ENCODE measurements around the gene SUFU. TPM values are rescaled to one million over a fixed set of nuclear protein-coding genes. Genes with fewer than 3 reads are reported as not detected.

Gene SUFU
- total RNA-seq, 1 donor from 2014 or later, result 4.2 TPM

- Histone ChIP-seq H3K9me3 (ENCODE audit: control insufficient read depth in 3 of 3, low read length in 3 of 3) (no peaks in the 10 kb centered on the region), H3K36me3 (ENCODE audit: control insufficient read depth in 3 of 3, insufficient read depth in 3 of 3, low read length in 3 of 3) (peaks cover 5 to 8% (median 6%) of the 10 kb centered on the region in 3 donors), H3K27me3 (ENCODE audit: control insufficient read depth in 3 of 3, insufficient read depth in 3 of 3, low read length in 3 of 3) (no peaks in the 10 kb centered on the region), H3K4me1 (ENCODE audit: control insufficient read depth in 3 of 3, insufficient read depth in 3 of 3, low read length in 3 of 3) (peaks cover 15 to 21% (median 19%) of the 10 kb centered on the region in 3 donors), H3K9ac (ENCODE audit: low read depth in 1 of 3, low read length in 3 of 3) (no peak overlapping the region), H3K27ac (ENCODE audit: low read depth, low read length) (no peak overlapping the region), H3K4me3 (ENCODE audit: low read length in 3 of 3) (no peak overlapping the region)
Observed at GRCh38 chr10:102545997-102546396, 42.2 kb downstream of the SUFU start.

GRCh38 chr10:102546606-102547320 is 43.0 kb downstream of the SUFU start:
- Histone ChIP-seq H3K9ac (ENCODE audit: low read depth in 1 of 3, low read length in 3 of 3) (no peak overlapping the region), H3K27ac (ENCODE audit: low read depth, low read length) (no peak overlapping the region), H3K27me3 (ENCODE audit: control insufficient read depth in 3 of 3, insufficient read depth in 3 of 3, low read length in 3 of 3) (no peaks in the 10 kb centered on the region)

GRCh38 chr10:102549549-102549948 is 45.8 kb downstream of the SUFU start:
- Histone ChIP-seq H3K9me3 (ENCODE audit: control insufficient read depth in 3 of 3, low read length in 3 of 3) (no peaks in the 10 kb centered on the region), H3K36me3 (ENCODE audit: control insufficient read depth in 3 of 3, insufficient read depth in 3 of 3, low read length in 3 of 3) (peaks cover 7 to 11% (median 8%) of the 10 kb centered on the region in 3 donors), H3K27me3 (ENCODE audit: control insufficient read depth in 3 of 3, insufficient read depth in 3 of 3, low read length in 3 of 3) (no peaks in the 10 kb centered on the region), H3K4me1 (ENCODE audit: control insufficient read depth in 3 of 3, insufficient read depth in 3 of 3, low read length in 3 of 3) (peaks cover 15 to 21% (median 19%) of the 10 kb centered on the region in 3 donors), H3K27ac (ENCODE audit: low read depth, low read length) (no peak overlapping the region), H3K4me3 (ENCODE audit: low read length in 3 of 3) (no peak overlapping the region), H3K9ac (ENCODE audit: low read depth in 1 of 3, low read length in 3 of 3) (no peak overlapping the region)

More at GRCh38 chr10:102546606-102547320, 43.0 kb downstream of the SUFU start:
- Histone ChIP-seq H3K4me1 (ENCODE audit: control insufficient read depth in 3 of 3, insufficient read depth in 3 of 3, low read length in 3 of 3) (peaks cover 15 to 21% (median 19%) of the 10 kb centered on the region in 3 donors), H3K36me3 (ENCODE audit: control insufficient read depth in 3 of 3, insufficient read depth in 3 of 3, low read length in 3 of 3) (peaks cover 5 to 8% (median 7%) of the 10 kb centered on the region in 3 donors), H3K9me3 (ENCODE audit: control insufficient read depth in 3 of 3, low read length in 3 of 3) (no peaks in the 10 kb centered on the region), H3K4me3 (ENCODE audit: low read length in 3 of 3) (no peak overlapping the region)

- Histone ChIP-seq H3K4me1 (ENCODE audit: control insufficient read depth in 3 of 3, insufficient read depth in 3 of 3, low read length in 3 of 3) (peaks cover 16 to 24% (median 21%) of the 10 kb centered on the region in 3 donors), H3K27ac (ENCODE audit: low read depth, low read length) (no peak overlapping the region), H3K27me3 (ENCODE audit: control insufficient read depth in 3 of 3, insufficient read depth in 3 of 3, low read length in 3 of 3) (no peaks in the 10 kb centered on the region), H3K9me3 (ENCODE audit: control insufficient read depth in 3 of 3, low read length in 3 of 3) (no peaks in the 10 kb centered on the region), H3K9ac (ENCODE audit: low read depth in 1 of 3, low read length in 3 of 3) (no peak overlapping the region), H3K4me3 (ENCODE audit: low read length in 3 of 3) (no peak overlapping the region), H3K36me3 (ENCODE audit: control insufficient read depth in 3 of 3, insufficient read depth in 3 of 3, low read length in 3 of 3) (peaks cover 7 to 11% (median 8%) of the 10 kb centered on the region in 3 donors)
Observed at GRCh38 chr10:102550636-102551210, 47.0 kb downstream of the SUFU start.

GRCh38 chr10:102552533-102552932 is 48.8 kb downstream of the SUFU start:
- no peak overlapping the region for H3K4me3 ChIP-seq (ENCODE audit: low read length in 3 of 3)
- H3K27me3 ChIP-seq (ENCODE audit: control insufficient read depth in 3 of 3, insufficient read depth in 3 of 3, low read length in 3 of 3), result no peaks in the 10 kb centered on the region
- peaks cover 7 to 11% (median 8%) of the 10 kb centered on the region in 3 donors for H3K36me3 ChIP-seq (ENCODE audit: control insufficient read depth in 3 of 3, insufficient read depth in 3 of 3, low read length in 3 of 3)
- no peak overlapping the region for H3K27ac ChIP-seq (ENCODE audit: low read depth, low read length)
- peaks cover 12 to 28% (median 17%) of the 10 kb centered on the region in 3 donors for H3K4me1 ChIP-seq (ENCODE audit: control insufficient read depth in 3 of 3, insufficient read depth in 3 of 3, low read length in 3 of 3)
- no peak overlapping the region for H3K9ac ChIP-seq (ENCODE audit: low read depth in 1 of 3, low read length in 3 of 3)
- H3K9me3 ChIP-seq (ENCODE audit: control insufficient read depth in 3 of 3, low read length in 3 of 3), result no peaks in the 10 kb centered on the region

GRCh38 chr10:102553771-102554170 is 50.0 kb downstream of the SUFU start:
- Histone ChIP-seq H3K27ac (ENCODE audit: low read depth, low read length) (no peak overlapping the region), H3K27me3 (ENCODE audit: control insufficient read depth in 3 of 3, insufficient read depth in 3 of 3, low read length in 3 of 3) (no peaks in the 10 kb centered on the region), H3K9me3 (ENCODE audit: control insufficient read depth in 3 of 3, low read length in 3 of 3) (no peaks in the 10 kb centered on the region), H3K4me1 (ENCODE audit: control insufficient read depth in 3 of 3, insufficient read depth in 3 of 3, low read length in 3 of 3) (peaks cover 13 to 31% (median 18%) of the 10 kb centered on the region in 3 donors), H3K9ac (ENCODE audit: low read depth in 1 of 3, low read length in 3 of 3) (no peak overlapping the region), H3K36me3 (ENCODE audit: control insufficient read depth in 3 of 3, insufficient read depth in 3 of 3, low read length in 3 of 3) (peaks cover 7 to 11% (median 8%) of the 10 kb centered on the region in 3 donors), H3K4me3 (ENCODE audit: low read length in 3 of 3) (no peak overlapping the region)

GRCh38 chr10:102554531-102554930 is 50.8 kb downstream of the SUFU start:
- Histone ChIP-seq H3K27ac (ENCODE audit: low read depth, low read length) (no peak overlapping the region), H3K9me3 (ENCODE audit: control insufficient read depth in 3 of 3, low read length in 3 of 3) (no peaks in the 10 kb centered on the region)

GRCh38 chr10:102555781-102556328 is 52.1 kb downstream of the SUFU start:
- peak overlapping the region; percentile 14 for H3K27ac ChIP-seq (ENCODE audit: low read depth, low read length)
- no peaks in the 10 kb centered on the region for H3K27me3 ChIP-seq (ENCODE audit: control insufficient read depth in 3 of 3, insufficient read depth in 3 of 3, low read length in 3 of 3)
- H3K36me3 ChIP-seq (ENCODE audit: control insufficient read depth in 3 of 3, insufficient read depth in 3 of 3, low read length in 3 of 3), result peaks cover 2 to 3% (median 3%) of the 10 kb centered on the region in 3 donors
- H3K9ac ChIP-seq (ENCODE audit: low read depth in 1 of 3, low read length in 3 of 3), result peak overlapping the region in 2 of 3 donors; percentile 35 to 42
- H3K4me1 ChIP-seq (ENCODE audit: control insufficient read depth in 3 of 3, insufficient read depth in 3 of 3, low read length in 3 of 3), result peaks cover 8 to 30% (median 19%) of the 10 kb centered on the region in 3 donors
- peak overlapping the region in 2 of 3 donors; percentile 4 to 37 for H3K4me3 ChIP-seq (ENCODE audit: low read length in 3 of 3)
- no peaks in the 10 kb centered on the region for H3K9me3 ChIP-seq (ENCODE audit: control insufficient read depth in 3 of 3, low read length in 3 of 3)

More at GRCh38 chr10:102554531-102554930, 50.8 kb downstream of the SUFU start:
- peaks cover 7 to 11% (median 8%) of the 10 kb centered on the region in 3 donors for H3K36me3 ChIP-seq (ENCODE audit: control insufficient read depth in 3 of 3, insufficient read depth in 3 of 3, low read length in 3 of 3)
- H3K4me3 ChIP-seq (ENCODE audit: low read length in 3 of 3), result no peak overlapping the region
- H3K27me3 ChIP-seq (ENCODE audit: control insufficient read depth in 3 of 3, insufficient read depth in 3 of 3, low read length in 3 of 3), result no peaks in the 10 kb centered on the region
- H3K9ac ChIP-seq (ENCODE audit: low read depth in 1 of 3, low read length in 3 of 3), result no peak overlapping the region
- H3K4me1 ChIP-seq (ENCODE audit: control insufficient read depth in 3 of 3, insufficient read depth in 3 of 3, low read length in 3 of 3), result peaks cover 13 to 33% (median 21%) of the 10 kb centered on the region in 3 donors

- Histone ChIP-seq H3K36me3 (ENCODE audit: control insufficient read depth in 3 of 3, insufficient read depth in 3 of 3, low read length in 3 of 3) (no peaks in the 10 kb centered on the region), H3K4me1 (ENCODE audit: control insufficient read depth in 3 of 3, insufficient read depth in 3 of 3, low read length in 3 of 3) (peaks cover 8 to 30% (median 19%) of the 10 kb centered on the region in 3 donors), H3K9me3 (ENCODE audit: control insufficient read depth in 3 of 3, low read length in 3 of 3) (no peaks in the 10 kb centered on the region), H3K27me3 (ENCODE audit: control insufficient read depth in 3 of 3, insufficient read depth in 3 of 3, low read length in 3 of 3) (no peaks in the 10 kb centered on the region), H3K27ac (ENCODE audit: low read depth, low read length) (no peak overlapping the region), H3K9ac (ENCODE audit: low read depth in 1 of 3, low read length in 3 of 3) (no peak overlapping the region), H3K4me3 (ENCODE audit: low read length in 3 of 3) (no peak overlapping the region)
Observed at GRCh38 chr10:102557569-102557968, 53.8 kb downstream of the SUFU start.

- Histone ChIP-seq H3K4me1 (ENCODE audit: control insufficient read depth in 3 of 3, insufficient read depth in 3 of 3, low read length in 3 of 3) (peaks cover 8 to 33% (median 19%) of the 10 kb centered on the region in 3 donors), H3K27me3 (ENCODE audit: control insufficient read depth in 3 of 3, insufficient read depth in 3 of 3, low read length in 3 of 3) (no peaks in the 10 kb centered on the region), H3K27ac (ENCODE audit: low read depth, low read length) (no peak overlapping the region), H3K36me3 (ENCODE audit: control insufficient read depth in 3 of 3, insufficient read depth in 3 of 3, low read length in 3 of 3) (no peaks in the 10 kb centered on the region), H3K4me3 (ENCODE audit: low read length in 3 of 3) (no peak overlapping the region), H3K9me3 (ENCODE audit: control insufficient read depth in 3 of 3, low read length in 3 of 3) (no peaks in the 10 kb centered on the region), H3K9ac (ENCODE audit: low read depth in 1 of 3, low read length in 3 of 3) (no peak overlapping the region)
Observed at GRCh38 chr10:102559764-102560163, 56.0 kb downstream of the SUFU start.
